Common myeloid progenitor, CD34-positive (primary cell): ENCODE measurements around the gene CBX8.

Experiments
- CTCF ChIA-PET: fragments of 350-600 bp; sonication (Branson Sonifier 250); formaldehyde crosslinking; loops from one replicate; lab custom pipeline; 2021; ENCODE audit warnings: antibody characterized with exemption; lab: Charles Lee
- POLR2A ChIA-PET: fragments of 350-600 bp; sonication (Branson Sonifier 250); formaldehyde crosslinking; loops from one replicate; lab custom pipeline; 2021; ENCODE audit warnings: antibody characterized with exemption; lab: Charles Lee
- DNase-seq, 3 donors: peaks; one replicate each; pipeline versions ENCODE4 v3.0.0 to v3.0.0-alpha.2; 2013
- H3K27ac ChIP-seq, 2 experiments: 1 replicate in 1 of 2; 2 replicates in 1 of 2; pipeline ENCODE4 v1.7.0; 2013; ENCODE audit warnings: inconsistent platforms in 2 of 2, low read length in 2 of 2, mild to moderate bottlenecking in 2 of 2, low read depth in 1 of 2, moderate library complexity in 1 of 2; ENCODE audit not compliant: severe bottlenecking in 2 of 2, insufficient read depth in 1 of 2, poor library complexity in 1 of 2
- H3K27me3 ChIP-seq, 5 experiments: replicated peaks in 2 of 5; 1 replicate in 3 of 5; 2 replicates in 2 of 5; pipeline versions ENCODE4 v1.6.1 to v1.7.0; 2013; ENCODE audit warnings: low read length in 4 of 5, mild to moderate bottlenecking in 2 of 5, moderate library complexity in 2 of 5, inconsistent platforms in 1 of 5; ENCODE audit not compliant: insufficient read depth in 5 of 5, control insufficient read depth in 4 of 5
- H3K36me3 ChIP-seq, 4 experiments: 1 replicate in 2 of 4; 2 replicates in 2 of 4; pipeline versions ENCODE4 v1.6.1 to v1.7.0; 2013; ENCODE audit warnings: low read length in 3 of 4, control low read depth in 1 of 4, mild to moderate bottlenecking in 1 of 4; ENCODE audit not compliant: control insufficient read depth in 4 of 4, insufficient read depth in 4 of 4
- H3K4me1 ChIP-seq, 4 experiments: 1 replicate in 3 of 4; 2 replicates in 1 of 4; pipeline versions ENCODE4 v1.6.1 to v1.7.1; 2013; ENCODE audit warnings: low read length in 3 of 4, mild to moderate bottlenecking in 3 of 4, control low read depth in 1 of 4, inconsistent platforms in 1 of 4, moderate library complexity in 1 of 4; ENCODE audit not compliant: control insufficient read depth in 4 of 4, insufficient read depth in 4 of 4; ENCODE audit errors: control extremely low read depth in 1 of 4
- H3K4me3 ChIP-seq, 7 experiments: 1 replicate in 4 of 7; 2 replicates in 3 of 7; pipeline versions ENCODE4 v1.5.1 to v1.7.0; 2013; ENCODE audit warnings: mild to moderate bottlenecking in 7 of 7, low read length in 6 of 7, moderate library complexity in 6 of 7, inconsistent platforms in 2 of 7, low read depth in 2 of 7, control low read depth in 1 of 7; ENCODE audit not compliant: insufficient read depth in 4 of 7, control insufficient read depth in 1 of 7; ENCODE audit errors: extremely low read depth in 1 of 7
- H3K9me3 ChIP-seq, 5 experiments: 1 replicate in 4 of 5; 2 replicates in 1 of 5; pipeline versions ENCODE4 v1.6.1 to v1.7.1; 2013; ENCODE audit warnings: low read length in 4 of 5, mild to moderate bottlenecking in 2 of 5, inconsistent platforms in 1 of 5, low read depth in 1 of 5, moderate library complexity in 1 of 5; ENCODE audit not compliant: control insufficient read depth in 4 of 5, insufficient read depth in 2 of 5; ENCODE audit errors: control extremely low read depth in 1 of 5
- WGBS: methylation state at CpG from one replicate; pipeline ENCODE4 v1.1.5; 2013; ENCODE audit not compliant: insufficient coverage; 5-methylcytosine and 5-hydroxymethylcytosine counted together

CBX8 gene

GRCh38 chr17:79779661-79780365 is 17.1 kb downstream of the CBX8 start:
- Histone ChIP-seq H3K27ac (no peak overlapping the region), H3K4me3 (peak overlapping the region in 6 of 7 experiments; percentile 72 to 89 (median 82)), H3K27me3 (no peaks in the 10 kb centered on the region), H3K9me3 (no peaks in the 10 kb centered on the region), H3K36me3 (peaks cover 0 to 34% (median 25%) of the 10 kb centered on the region in 4 experiments), H3K4me1 (peaks cover 10 to 63% (median 59%) of the 10 kb centered on the region in 4 experiments)
- WGBS, result 82% methylated on average over 9 of the region's 10 CpGs
- ChIA-PET CTCF (interaction anchor here (1.3 to 3.2 kb wide), 3 partner anchors 10 to 57 kb away, joined by 3 to 20 read pairs (median 4); no protein-coding TSS in a partner anchor), POLR2A (no interaction called here)
- peak in 1 of 3 donors; percentile 40 for DNase-seq

GRCh38 chr17:79779084-79779529 is 17.8 kb downstream of the CBX8 start:
- Histone ChIP-seq H3K36me3 (peaks cover 0 to 27% (median 18%) of the 10 kb centered on the region in 4 experiments), H3K4me3 (peak overlapping the region; percentile 64 to 89 (median 77)), H3K9me3 (no peaks in the 10 kb centered on the region), H3K27ac (no peak overlapping the region), H3K4me1 (peaks cover 10 to 63% (median 59%) of the 10 kb centered on the region in 4 experiments), H3K27me3 (no peaks in the 10 kb centered on the region)
- 10% methylated on average over 11 of the region's 17 CpGs for WGBS
- DNase-seq, result no peak
- ChIA-PET CTCF (interaction anchor here (1.0 to 3.2 kb wide), 5 partner anchors 10 to 57 kb away, joined by 3 to 20 read pairs (median 5); no protein-coding TSS in a partner anchor), POLR2A (no interaction called here)

GRCh38 chr17:79778504-79779083 is 18.3 kb downstream of the CBX8 start:
- 0% methylated on average over 12 of the region's 49 CpGs for WGBS
- H3K36me3 ChIP-seq, result peaks cover 0 to 22% (median 14%) of the 10 kb centered on the region in 4 experiments
- ChIA-PET CTCF (interaction anchor here (0.7 to 3.2 kb wide), 6 partner anchors 11 to 58 kb away, joined by 3 to 20 read pairs (median 4); no protein-coding TSS in a partner anchor), POLR2A (no interaction called here)
- peak overlapping the region; percentile 64 to 89 (median 77) for H3K4me3 ChIP-seq
- no peaks in the 10 kb centered on the region for H3K27me3 ChIP-seq
- peaks cover 10 to 63% (median 59%) of the 10 kb centered on the region in 4 experiments for H3K4me1 ChIP-seq
- peak in 2 of 3 donors; percentile 65 to 67 for DNase-seq
- peak overlapping the region in 1 of 2 experiments; percentile 49 for H3K27ac ChIP-seq
- no peaks in the 10 kb centered on the region for H3K9me3 ChIP-seq

GRCh38 chr17:79777894-79778503 is 18.9 kb downstream of the CBX8 start, which contains the start of gene CBX2:
Gene CBX2 (plus strand): TSS chr17:79778148. CDS start chr17:79778236, 88 bp downstream.
- Histone ChIP-seq H3K4me1 (peaks cover 10 to 60% (median 57%) of the 10 kb centered on the region in 4 experiments), H3K36me3 (peaks cover 0 to 17% (median 11%) of the 10 kb centered on the region in 4 experiments), H3K9me3 (no peaks in the 10 kb centered on the region), H3K27ac (peak within 1 kb of the TSS in 1 of 2 experiments; percentile 79), H3K27me3 (no peaks in the 10 kb centered on the region), H3K4me3 (peak within 1 kb of the TSS; percentile 64 to 89 (median 77))
- POLR2A ChIA-PET, result interaction anchor here (1.0 kb wide), 1 partner anchor 466 kb away, joined by 3 read pairs; no protein-coding TSS in a partner anchor
- peak; percentile 59 to 85 (median 76) for DNase-seq
- CTCF ChIA-PET, result interaction anchor here (0.7 to 3.2 kb wide), 4 partner anchors 12 to 34 kb away, joined by 3 to 20 read pairs (median 4); no protein-coding TSS in a partner anchor
- WGBS, result under 1% methylated on average over 54 of the region's 96 CpGs

- Histone ChIP-seq H3K9me3 (no peaks in the 10 kb centered on the region), H3K4me3 (peak overlapping the region; percentile 23 to 82 (median 69)), H3K4me1 (peaks cover 10 to 53% (median 50%) of the 10 kb centered on the region in 4 experiments), H3K36me3 (peaks cover 0 to 10% (median 6%) of the 10 kb centered on the region in 4 experiments), H3K27ac (peak overlapping the region in 1 of 2 experiments; percentile 79), H3K27me3 (no peaks in the 10 kb centered on the region)
- ChIA-PET CTCF (interaction anchor here (0.9 to 4.1 kb wide), 6 partner anchors 9 to 215 kb away, joined by 3 to 20 read pairs (median 6); no protein-coding TSS in a partner anchor), POLR2A (interaction anchor here (0.6 to 1.0 kb wide), 2 partner anchors 135 to 467 kb away, joined by 3 read pairs; no protein-coding TSS in a partner anchor)
- 4% methylated on average over 20 of the region's 51 CpGs for WGBS
- DNase-seq, result peak; percentile 71 to 82 (median 76)
Measured at GRCh38 chr17:79777120-79777893, 19.6 kb downstream of the CBX8 start.
